SK-N-MC (cell line): Measurements from ENCODE around the gene NFE2L1.

Experiments used
- EZH2 ChIP-seq: fragments of 200-600 bp; sonication (generic); IDR thresholded peaks from one replicate; pipeline ENCODE4 v1.6.1; 2017; ENCODE audit warnings: antibody characterized with exemption
- FOXP2 ChIP-seq: optimal IDR thresholded peaks from 2 replicates; pipeline ENCODE3; 2011; ENCODE audit warnings: mild to moderate bottlenecking, moderate library complexity; ENCODE audit not compliant: insufficient read depth; ENCODE audit errors: extremely low read length, control extremely low read depth
- POLR2AphosphoS5 ChIP-seq: IDR thresholded peaks from 2 replicates; pipeline ENCODE4 v1.6.1; 2012; ENCODE audit warnings: mild to moderate bottlenecking, low read depth, low read length, borderline replicate concordance

DNA sequence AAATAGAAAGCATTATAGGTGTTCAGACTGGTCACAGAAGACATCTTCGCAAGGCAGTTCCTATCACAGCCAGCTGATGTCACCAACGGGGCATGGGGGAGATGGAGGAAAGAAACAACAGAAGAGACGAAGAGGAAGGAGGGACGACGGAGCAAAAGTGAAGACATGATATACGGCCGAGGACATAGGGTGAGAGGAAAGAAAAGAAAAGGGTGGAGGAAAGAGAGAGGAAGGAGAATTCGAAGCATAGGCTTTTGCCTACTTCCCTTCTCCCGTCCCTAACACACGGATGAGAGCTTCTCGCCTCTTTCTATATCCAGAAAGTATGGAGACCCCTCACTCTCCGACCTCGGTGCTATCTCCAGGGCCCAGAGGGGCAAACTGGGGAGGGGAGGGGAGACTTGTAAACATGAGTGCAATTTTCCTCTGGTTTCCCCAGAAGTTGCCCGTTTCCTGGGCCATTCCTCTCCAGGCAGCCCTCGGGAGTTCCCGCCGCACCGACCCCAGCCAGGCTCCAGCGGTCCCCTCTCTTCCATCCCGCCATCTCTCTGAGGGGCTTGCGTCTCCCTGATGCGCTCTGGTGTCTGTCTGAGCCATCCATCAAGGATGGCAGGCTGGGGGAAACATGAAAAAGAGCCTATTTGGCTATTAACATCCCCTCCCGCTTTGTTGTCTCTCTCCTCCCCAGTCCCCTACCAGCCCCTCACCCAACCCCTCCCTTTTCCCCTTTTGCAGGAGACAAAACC is 36.6 kb upstream of the NFE2L1 start:
- no peak for TF ChIP-seq POLR2AphosphoS5
- TF ChIP-seq EZH2: no peak
- TF ChIP-seq FOXP2: no peak
